Nephron progenitor cell (in vitro differentiated cells): ENCODE measurements around the gene PELI3.
"Not testable (repeated sequence)": the region's sequence is repeated elsewhere in the genome, so short reads cannot be mapped to it uniquely, and the experiment has no call there.

Experiments
- DNase-seq: peaks from one replicate; pipeline ENCODE4 v3.0.0; 2021
- H3K27ac Mint-ChIP-seq: 2 replicates; pipeline ENCODE4 v1.8.0; 2021; ENCODE audit warnings: mild to moderate bottlenecking, moderate library complexity, mixed read lengths
- H3K27me3 Mint-ChIP-seq: 2 replicates; pipeline ENCODE4 v1.8.0; 2021; ENCODE audit warnings: mild to moderate bottlenecking, low read depth, mixed read lengths; ENCODE audit not compliant: poor library complexity
- H3K36me3 Mint-ChIP-seq: 2 replicates; pipeline ENCODE4 v1.8.0; 2021; ENCODE audit warnings: low read depth, mixed read lengths
- H3K4me1 Mint-ChIP-seq: 2 replicates; pipeline ENCODE4 v1.8.0; 2021; ENCODE audit warnings: mixed read lengths
- H3K4me3 Mint-ChIP-seq: 2 replicates; pipeline ENCODE4 v1.8.0; 2021; ENCODE audit warnings: mild to moderate bottlenecking, moderate library complexity, mixed read lengths
- H3K9me3 Mint-ChIP-seq: 2 replicates; pipeline ENCODE4 v1.8.0; 2021; ENCODE audit warnings: mild to moderate bottlenecking, moderate library complexity, mixed read lengths
- TF ChIP-seq, protein P1 (sequence below): fragments of 200-600 bp; sonication (generic); IDR thresholded peaks from 2 replicates; pipeline ENCODE4 v1.5.0; 2021; ENCODE audit warnings: antibody characterized with exemption

The PELI3 gene

DNA sequence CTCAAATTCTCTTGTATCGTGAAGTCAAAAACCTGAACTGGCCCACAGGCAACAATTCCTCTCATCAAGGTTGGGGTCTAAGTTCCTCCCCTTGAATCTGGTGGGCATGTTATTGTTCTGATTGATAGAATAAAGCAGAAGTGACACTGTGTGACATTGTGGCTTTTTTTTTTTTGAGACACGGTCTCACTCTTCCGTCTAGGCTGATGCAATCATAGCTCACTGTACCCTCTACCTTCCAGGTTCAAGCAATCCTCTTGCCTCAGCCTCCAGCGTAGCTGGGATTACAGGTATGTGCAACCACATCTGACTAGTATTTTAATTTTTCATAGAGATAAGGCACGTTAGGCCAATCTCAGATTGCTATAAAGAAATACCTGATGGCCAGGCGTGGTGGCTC is 8.9 kb upstream of the PELI3 start:
- H3K27me3 Mint-ChIP-seq = peaks cover 32% of the 10 kb centered on the region
- H3K9me3 Mint-ChIP-seq = peaks cover 15% of the 10 kb centered on the region
- DNase-seq = no peak
- TF ChIP-seq, protein P1, sequence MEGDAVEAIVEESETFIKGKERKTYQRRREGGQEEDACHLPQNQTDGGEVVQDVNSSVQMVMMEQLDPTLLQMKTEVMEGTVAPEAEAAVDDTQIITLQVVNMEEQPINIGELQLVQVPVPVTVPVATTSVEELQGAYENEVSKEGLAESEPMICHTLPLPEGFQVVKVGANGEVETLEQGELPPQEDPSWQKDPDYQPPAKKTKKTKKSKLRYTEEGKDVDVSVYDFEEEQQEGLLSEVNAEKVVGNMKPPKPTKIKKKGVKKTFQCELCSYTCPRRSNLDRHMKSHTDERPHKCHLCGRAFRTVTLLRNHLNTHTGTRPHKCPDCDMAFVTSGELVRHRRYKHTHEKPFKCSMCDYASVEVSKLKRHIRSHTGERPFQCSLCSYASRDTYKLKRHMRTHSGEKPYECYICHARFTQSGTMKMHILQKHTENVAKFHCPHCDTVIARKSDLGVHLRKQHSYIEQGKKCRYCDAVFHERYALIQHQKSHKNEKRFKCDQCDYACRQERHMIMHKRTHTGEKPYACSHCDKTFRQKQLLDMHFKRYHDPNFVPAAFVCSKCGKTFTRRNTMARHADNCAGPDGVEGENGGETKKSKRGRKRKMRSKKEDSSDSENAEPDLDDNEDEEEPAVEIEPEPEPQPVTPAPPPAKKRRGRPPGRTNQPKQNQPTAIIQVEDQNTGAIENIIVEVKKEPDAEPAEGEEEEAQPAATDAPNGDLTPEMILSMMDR = no peak
- H3K36me3 Mint-ChIP-seq = no peaks in the 10 kb centered on the region
- no peak overlapping the region for H3K4me3 Mint-ChIP-seq
- no peak overlapping the region for H3K27ac Mint-ChIP-seq
- H3K4me1 Mint-ChIP-seq = peaks cover 18% of the 10 kb centered on the region

DNA sequence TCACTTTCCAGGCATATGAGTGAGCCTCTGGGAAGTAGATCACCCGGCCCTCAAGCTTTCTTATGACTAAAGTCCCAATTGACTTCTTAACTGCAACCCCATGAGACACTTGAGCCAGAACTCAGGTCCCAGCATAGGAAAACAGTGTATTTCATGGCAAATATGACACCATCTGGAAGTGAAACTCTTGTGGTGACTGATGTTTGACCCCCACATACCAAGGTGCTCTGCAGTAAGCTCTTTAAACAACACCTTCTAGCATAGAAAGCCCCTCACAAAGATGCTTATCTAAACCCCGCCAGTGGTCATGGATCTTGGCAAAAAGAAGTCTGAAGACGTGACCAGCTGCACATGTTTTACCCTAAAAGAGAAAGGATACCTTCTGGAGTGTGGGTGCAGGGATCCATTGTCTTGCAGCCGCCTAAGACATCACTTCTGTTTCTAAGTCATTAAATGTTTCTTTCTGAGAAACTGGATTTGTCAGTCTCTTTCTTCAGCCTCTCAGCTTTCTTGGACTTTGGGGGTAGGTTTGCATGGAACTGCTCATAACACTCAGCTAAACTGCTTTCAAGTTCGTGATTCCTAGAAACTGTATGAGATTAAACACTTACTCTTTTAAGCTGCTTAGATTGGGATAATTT is 7.4 kb upstream of the PELI3 start:
- DNase-seq = no peak
- TF ChIP-seq, protein P1 = no peak
- peaks cover 30% of the 10 kb centered on the region for H3K27me3 Mint-ChIP-seq

DNA sequence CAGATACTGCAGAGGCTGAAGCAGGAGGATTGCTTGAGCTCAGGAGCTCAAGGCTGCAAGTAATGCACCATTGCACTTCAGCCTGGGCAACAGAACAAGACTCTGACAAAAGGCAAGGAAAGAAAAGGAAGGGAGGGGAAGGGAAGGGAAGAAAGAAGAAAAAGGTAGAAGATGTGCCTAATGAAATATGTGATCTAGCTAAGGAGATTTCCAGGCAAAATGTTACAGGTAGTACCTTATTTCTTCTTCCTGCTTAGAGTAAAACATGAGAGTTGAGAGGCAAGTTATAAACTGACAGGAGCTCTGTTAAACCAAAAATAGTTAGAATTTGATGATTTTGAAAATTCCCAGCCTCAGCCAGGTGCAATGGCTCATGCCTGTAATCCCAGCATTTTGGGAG is 4.7 kb upstream of the PELI3 start:
- Mint-ChIP-seq H3K36me3 (no peaks in the 10 kb centered on the region), H3K27ac (no peak overlapping the region), H3K9me3 (peaks cover 24% of the 10 kb centered on the region), H3K4me3 (no peak overlapping the region), H3K4me1 (peaks cover 11% of the 10 kb centered on the region), H3K27me3 (peaks cover 21% of the 10 kb centered on the region)
- TF ChIP-seq, protein P1 = no peak
- no peak for DNase-seq

More for the DNA sequence above, 7.4 kb upstream of the PELI3 start:
- Mint-ChIP-seq H3K4me3 (no peak overlapping the region), H3K9me3 (peaks cover 24% of the 10 kb centered on the region), H3K36me3 (no peaks in the 10 kb centered on the region), H3K4me1 (peaks cover 12% of the 10 kb centered on the region), H3K27ac (no peak overlapping the region)

DNA sequence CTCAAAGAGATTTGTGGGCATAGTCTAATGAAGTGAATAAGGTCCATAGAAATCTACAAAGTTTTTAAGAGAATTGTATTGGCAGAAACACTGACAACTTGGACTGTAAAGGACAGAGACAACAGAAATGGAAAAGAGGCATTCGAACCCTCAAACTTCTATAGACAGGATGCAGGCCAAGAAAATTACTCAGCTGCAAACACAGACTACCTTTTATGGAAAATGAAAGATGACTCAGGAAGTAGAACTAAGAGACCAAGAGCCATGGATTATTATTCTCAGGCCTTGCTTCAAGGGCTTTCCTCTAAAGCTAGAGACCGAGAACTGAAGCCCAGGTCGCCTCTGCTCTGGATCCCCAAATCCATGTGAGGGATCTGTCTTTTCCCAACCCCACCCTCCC is 3.8 kb upstream of the PELI3 start:
- H3K4me1 Mint-ChIP-seq = peaks cover 19% of the 10 kb centered on the region

DNA sequence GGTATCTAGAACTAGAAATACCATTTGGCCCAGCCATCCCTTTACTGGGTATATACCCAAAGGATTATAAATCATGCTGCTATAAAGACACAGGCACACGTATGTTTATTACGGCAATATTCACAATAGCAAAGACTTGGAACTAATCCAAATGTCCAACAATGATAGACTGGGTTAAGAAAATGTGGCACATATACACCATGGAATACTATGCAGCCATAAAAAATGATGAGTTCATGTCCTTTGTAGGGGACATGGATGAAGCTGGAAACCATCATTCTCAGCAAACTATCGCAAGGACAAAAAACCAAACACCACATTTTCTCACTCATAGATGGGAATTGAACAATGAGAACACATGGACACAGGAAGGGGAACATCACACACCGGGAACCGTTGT is 2.6 kb upstream of the PELI3 start:
- not testable (repeated sequence) for H3K36me3 Mint-ChIP-seq, H3K27ac Mint-ChIP-seq, DNase-seq, H3K4me3 Mint-ChIP-seq
- H3K27me3 Mint-ChIP-seq = peaks cover 23% of the 10 kb centered on the region
- peaks cover 31% of the 10 kb centered on the region for H3K4me1 Mint-ChIP-seq
- peaks cover 24% of the 10 kb centered on the region for H3K9me3 Mint-ChIP-seq

More for the DNA sequence above, 3.8 kb upstream of the PELI3 start:
- Mint-ChIP-seq H3K27ac (no peak overlapping the region), H3K4me3 (no peak overlapping the region), H3K27me3 (peaks cover 23% of the 10 kb centered on the region), H3K9me3 (peaks cover 24% of the 10 kb centered on the region), H3K36me3 (no peaks in the 10 kb centered on the region)
- TF ChIP-seq, protein P1 = no peak
- DNase-seq = no peak

DNA sequence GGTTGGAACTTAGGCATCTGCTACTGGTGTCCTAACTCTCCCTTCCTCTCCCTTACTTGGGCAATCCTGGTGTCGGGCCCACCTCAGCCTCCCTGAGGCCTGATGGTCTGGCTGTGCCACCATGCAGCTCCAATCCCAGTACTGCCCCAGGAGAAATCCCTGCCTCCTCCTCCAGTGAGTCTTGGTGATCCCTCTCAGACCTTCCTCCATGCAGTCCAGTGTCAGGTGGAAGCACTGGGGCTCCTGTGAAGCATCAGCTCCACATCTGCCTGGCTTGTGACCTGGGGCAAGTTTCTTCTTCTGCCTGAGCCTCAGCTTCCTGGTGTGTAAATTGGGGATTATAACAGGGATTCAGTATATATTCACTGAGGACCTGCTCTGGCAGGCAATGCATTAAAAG is 1.8 kb upstream of the PELI3 start:
- Mint-ChIP-seq H3K27me3 (peaks cover 18% of the 10 kb centered on the region), H3K36me3 (no peaks in the 10 kb centered on the region), H3K4me1 (peaks cover 36% of the 10 kb centered on the region), H3K27ac (no peak overlapping the region), H3K4me3 (peak overlapping the region; percentile 90), H3K9me3 (peaks cover 24% of the 10 kb centered on the region)
- DNase-seq = no peak
- TF ChIP-seq, protein P1 = no peak
